PC-3 (cell line): ENCODE data around the gene PABPC1L. TPM values are rescaled to one million over a fixed set of nuclear protein-coding genes. Genes with fewer than 3 reads are reported as not detected.

Experiments
- ATAC-seq: fragments of 200-7000 bp; cut with Tn5 transposase; 2 replicates; pipeline ENCODE4 v1.9.1; 2020; ENCODE audit warnings: mild to moderate bottlenecking, moderate library complexity
- BruUV-seq: library from RNA; stranded (reverse); fragments of 400-500 nt; replicated peaks from 2 replicates; lab custom pipeline; 2021; lab: Mats Ljungman, UMichigan
- CTCF ChIA-PET: fragments of 300-600 bp; sonication (Branson Sonifier 250); formaldehyde crosslinking; loops from one replicate; lab custom pipeline; 2022; ENCODE audit warnings: antibody characterized with exemption; lab: Charles Lee
- POLR2A ChIA-PET: fragments of 300-600 bp; sonication (Branson Sonifier 250); formaldehyde crosslinking; loops from one replicate; lab custom pipeline; 2022; ENCODE audit warnings: antibody characterized with exemption; ENCODE audit not compliant: unreplicated experiment; lab: Charles Lee
- DNase-seq: peaks from one replicate; pipeline ENCODE4 v3.0.0-alpha.2; 2015
- H2AFZ ChIP-seq: fragments of 300-600 bp; sonication (generic); 2 replicates; pipeline ENCODE4 v1.6.0; 2016; ENCODE audit warnings: antibody characterized with exemption, low read length
- H3F3A ChIP-seq: fragments of 300-600 bp; sonication (generic); one replicate; pipeline ENCODE4 v1.6.0; 2017; ENCODE audit warnings: antibody characterized with exemption, low read length, control low read depth, mild to moderate bottlenecking; ENCODE audit not compliant: unreplicated experiment
- H3K27ac ChIP-seq: fragments of 300-600 bp; sonication (generic); 2 replicates; pipeline ENCODE4 v1.5.1; 2016; ENCODE audit warnings: mild to moderate bottlenecking, low read length
- H3K27me3 ChIP-seq: fragments of 300-600 bp; sonication (generic); 2 replicates; pipeline ENCODE4 v1.6.1; 2016; ENCODE audit warnings: low read length, mixed read lengths
- H3K36me3 ChIP-seq: fragments of 300-600 bp; sonication (generic); 2 replicates; pipeline ENCODE4 v1.6.1; 2016; ENCODE audit warnings: low read depth, mixed run types, low read length, mixed read lengths
- H3K4me1 ChIP-seq: fragments of 300-600 bp; sonication (generic); 2 replicates; pipeline ENCODE4 v1.5.1; 2016; ENCODE audit warnings: low read length; ENCODE audit not compliant: insufficient read depth
- H3K4me2 ChIP-seq: fragments of 300-600 bp; sonication (generic); 2 replicates; pipeline ENCODE4 v1.6.0; 2016; ENCODE audit warnings: low read length
- H3K4me3 ChIP-seq: fragments of 300-600 bp; sonication (generic); 2 replicates; pipeline ENCODE4 v1.5.1; 2016; ENCODE audit warnings: mild to moderate bottlenecking, low read length, mixed read lengths
- H3K79me2 ChIP-seq: fragments of 300-600 bp; sonication (generic); 2 replicates; pipeline ENCODE4 v1.6.1; 2017; ENCODE audit warnings: low read length, mixed read lengths
- H3K9ac ChIP-seq: fragments of 300-600 bp; sonication (generic); 2 replicates; pipeline ENCODE4 v1.6.0; 2016; ENCODE audit warnings: mild to moderate bottlenecking, low read length
- H3K9me2 ChIP-seq: fragments of 300-600 bp; sonication (generic); replicated peaks from 2 replicates; pipeline ENCODE4 v1.6.1; 2016; ENCODE audit warnings: mixed run types, low read length, mixed read lengths
- H3K9me3 ChIP-seq: fragments of 300-600 bp; sonication (generic); 2 replicates; pipeline ENCODE4 v1.6.1; 2016; ENCODE audit warnings: low read length, mixed read lengths
- H4K20me1 ChIP-seq: fragments of 300-600 bp; sonication (generic); 2 replicates; pipeline ENCODE4 v1.6.1; 2016; ENCODE audit warnings: low read length, mixed read lengths
- CTCF ChIP-seq: fragments of 300-600 bp; sonication (generic); conservative IDR thresholded peaks from 2 replicates; pipeline ENCODE4 v1.5.1; 2017; ENCODE audit warnings: antibody characterized with exemption, low read depth, mild to moderate bottlenecking, low read length
- EZH2 ChIP-seq: fragments of 300-600 bp; sonication (generic); IDR thresholded peaks from one replicate; pipeline ENCODE4 v1.6.1; 2017; ENCODE audit warnings: antibody characterized with exemption, mild to moderate bottlenecking, low read length; ENCODE audit not compliant: unreplicated experiment
- EZH2phosphoT487 ChIP-seq: fragments of 300-600 bp; sonication (generic); IDR thresholded peaks from 2 replicates; pipeline ENCODE4 v1.6.1; 2018; ENCODE audit warnings: mild to moderate bottlenecking, antibody characterized with exemption, low read length, borderline replicate concordance
- intact Hi-C: fragments of 100-400 bp; cut with micrococcal nuclease; formaldehyde crosslinking; loops from 2 replicates; pipeline ENCODE4 v1.9.0; 2023
- total RNA-seq: library from RNA; depleted of rRNA; stranded (reverse); fragments of >200 nt; gene quantifications from 2 replicates; pipeline ENCODE4 v1.2.3, GENCODE V29; 2014

Gene PABPC1L
- total RNA-seq, 1 experiment from 2014 or later, result 32.0 TPM

GRCh38 chr20:44955270-44955669 lies 45.4 kb downstream of the PABPC1L start:
- Histone ChIP-seq H3K79me2 (peaks cover 72% of the 10 kb centered on the region), H4K20me1 (peaks cover 69% of the 10 kb centered on the region), H3K9me3 (no peaks in the 10 kb centered on the region), H3K4me1 (peaks cover 21% of the 10 kb centered on the region), H3K4me2 (no peak overlapping the region), H3K36me3 (peaks cover 75% of the 10 kb centered on the region), H3K27ac (no peak overlapping the region), H2AFZ (no peak overlapping the region), H3K4me3 (no peak overlapping the region), H3K27me3 (no peaks in the 10 kb centered on the region), H3K9ac (no peak overlapping the region), H3K9me2 (no peaks in the 10 kb centered on the region), H3F3A (no peaks in the 10 kb centered on the region)
- DNase-seq, result no peak
- intact Hi-C loops, result no loop called here
- no TSS peak for BruUV-seq
- CTCF ChIA-PET, result no interaction called here
- no peak for ATAC-seq
- no peak for TF ChIP-seq EZH2phosphoT487
- no peak for TF ChIP-seq EZH2
- no peak for TF ChIP-seq CTCF
- POLR2A ChIA-PET, result no interaction called here

GRCh38 chr20:44956410-44956809 lies 46.5 kb downstream of the PABPC1L start:
- Histone ChIP-seq H3K27me3 (no peaks in the 10 kb centered on the region), H3K36me3 (peaks cover 64% of the 10 kb centered on the region), H2AFZ (no peak overlapping the region), H3K4me2 (no peak overlapping the region), H3K4me1 (peaks cover 32% of the 10 kb centered on the region), H3K9me3 (no peaks in the 10 kb centered on the region), H3K27ac (no peak overlapping the region), H3F3A (no peaks in the 10 kb centered on the region), H3K9ac (no peak overlapping the region), H3K79me2 (peaks cover 72% of the 10 kb centered on the region), H3K9me2 (no peaks in the 10 kb centered on the region), H4K20me1 (peaks cover 69% of the 10 kb centered on the region), H3K4me3 (no peak overlapping the region)
- BruUV-seq, result no TSS peak
- intact Hi-C loops, result no loop called here
- ChIA-PET CTCF (no interaction called here), POLR2A (no interaction called here)
- no peak for TF ChIP-seq CTCF
- no peak for TF ChIP-seq EZH2
- TF ChIP-seq EZH2phosphoT487, result no peak
- ATAC-seq (no peak), DNase-seq (no peak)

GRCh38 chr20:44958276-44958675 lies 48.4 kb downstream of the PABPC1L start:
- ChIA-PET CTCF (interaction anchor here (0.6 kb wide), 1 partner anchor 53 kb away, joined by 6 read pairs; no protein-coding TSS in a partner anchor), POLR2A (no interaction called here)
- no TSS peak for BruUV-seq
- no peaks in the 10 kb centered on the region for H3F3A ChIP-seq
- H3K9me2 ChIP-seq, result no peaks in the 10 kb centered on the region
- H3K36me3 ChIP-seq, result peaks cover 46% of the 10 kb centered on the region
- TF ChIP-seq EZH2 (no peak), EZH2phosphoT487 (no peak), CTCF (no peak)
- H3K4me1 ChIP-seq, result peaks cover 47% of the 10 kb centered on the region
- no peaks in the 10 kb centered on the region for H3K9me3 ChIP-seq
- H3K9ac ChIP-seq, result peak overlapping the region; percentile 91
- intact Hi-C loops, result loop anchor here (2.0 kb wide), 1 partner anchor 47 kb away; the partner anchor contains the start of gene PABPC1L
- H3K27me3 ChIP-seq, result no peaks in the 10 kb centered on the region
- peaks cover 69% of the 10 kb centered on the region for H3K79me2 ChIP-seq
- ATAC-seq, result no peak
- peaks cover 58% of the 10 kb centered on the region for H4K20me1 ChIP-seq
- H3K4me3 ChIP-seq, result peak overlapping the region; percentile 79
- no peak overlapping the region for H2AFZ ChIP-seq
- H3K4me2 ChIP-seq, result peak overlapping the region; percentile 93
- H3K27ac ChIP-seq, result 0 out of 2 replicates have a peak overlapping the region, but pooled peaks have one; percentile 89
- DNase-seq, result no peak
